A673 (cell line): ENCODE measurements around the gene ZNF599. TPM values are rescaled to one million over a fixed set of nuclear protein-coding genes. Genes with fewer than 3 reads are reported as not detected.

Experiments
- BruUV-seq: library from RNA; stranded (reverse); fragments of 400-500 nt; replicated peaks from 2 replicates; lab custom pipeline; 2021; lab: Mats Ljungman, UMichigan
- CTCF ChIA-PET: fragments of 300-600 bp; sonication (Branson Sonifier 250); formaldehyde crosslinking; loops from one replicate; lab custom pipeline; 2022; ENCODE audit warnings: antibody characterized with exemption; lab: Charles Lee
- POLR2A ChIA-PET: fragments of 300-600 bp; sonication (Branson Sonifier 250); formaldehyde crosslinking; loops from one replicate; lab custom pipeline; 2022; ENCODE audit warnings: antibody characterized with exemption; ENCODE audit not compliant: low non-redundant PET; lab: Charles Lee
- DNase-seq: peaks from one replicate; pipeline ENCODE4 v3.0.0-alpha.2; 2015; ENCODE audit warnings: low spot score
- H3K27ac ChIP-seq: fragments of 200-600 bp; sonication (generic); 2 replicates; pipeline ENCODE4 v1.5.1; 2016; ENCODE audit warnings: mixed run types, low read depth, mild to moderate bottlenecking, mixed read lengths, antibody characterized with exemption, low read length; ENCODE audit not compliant: poor library complexity, severe bottlenecking
- H3K27me3 ChIP-seq: fragments of 200-600 bp; sonication (generic); replicated peaks from 2 replicates; pipeline ENCODE4 v1.6.1; 2017; ENCODE audit warnings: mixed run types, low read depth, mild to moderate bottlenecking, mixed read lengths, antibody characterized with exemption, low read length; ENCODE audit not compliant: insufficient read depth, poor library complexity
- H3K36me3 ChIP-seq: fragments of 200-600 bp; sonication (generic); 2 replicates; pipeline ENCODE4 v1.6.1; 2016; ENCODE audit warnings: mixed run types, mild to moderate bottlenecking, mixed read lengths, antibody characterized with exemption, low read length; ENCODE audit not compliant: insufficient read depth, poor library complexity, severe bottlenecking
- H3K4me1 ChIP-seq: fragments of 200-600 bp; sonication (generic); 2 replicates; pipeline ENCODE4 v1.6.1; 2017; ENCODE audit warnings: mixed run types, mild to moderate bottlenecking, mixed read lengths, antibody characterized with exemption, low read length; ENCODE audit not compliant: insufficient read depth, poor library complexity, severe bottlenecking
- H3K4me3 ChIP-seq: fragments of 200-600 bp; sonication (generic); 2 replicates; pipeline ENCODE4 v1.5.1; 2016; ENCODE audit warnings: low read depth, mixed run types, mild to moderate bottlenecking, mixed read lengths, low read length; ENCODE audit not compliant: poor library complexity, severe bottlenecking
- H3K9me3 ChIP-seq: fragments of 200-600 bp; sonication (generic); 2 replicates; pipeline ENCODE4 v1.6.1; 2016; ENCODE audit warnings: mixed run types, low read depth, mild to moderate bottlenecking, mixed read lengths, antibody characterized with exemption, low read length; ENCODE audit not compliant: poor library complexity, severe bottlenecking
- CTCF ChIP-seq: fragments of 300-800, 200-600 bp; sonication (generic); conservative IDR thresholded peaks from 2 replicates; pipeline ENCODE4 v1.5.1; 2017; ENCODE audit warnings: low read depth, mild to moderate bottlenecking, antibody characterized with exemption, low read length, moderate library complexity, mixed read lengths
- EZH2 ChIP-seq: fragments of 200-600 bp; sonication (generic); IDR thresholded peaks from 2 replicates; pipeline ENCODE4 v1.6.1; 2017; ENCODE audit warnings: borderline replicate concordance, low read depth, mild to moderate bottlenecking, mixed read lengths, antibody characterized with exemption, low read length; ENCODE audit not compliant: poor library complexity, severe bottlenecking
- intact Hi-C: fragments of 100-400 bp; cut with micrococcal nuclease; formaldehyde crosslinking; loops from one replicate; pipeline ENCODE4 v1.10.0; 2022; ENCODE audit not compliant: unreplicated experiment
- total RNA-seq: library from RNA; stranded (reverse); gene quantifications from 2 replicates; pipeline ENCODE4 v1.2.3, GENCODE V29; 2021

Gene ZNF599
- total RNA-seq, 1 experiment from 2014 or later: 6.0 TPM

- peaks cover 4% of the 10 kb centered on the region for H3K9me3 ChIP-seq
- no peak for TF ChIP-seq EZH2
- TF ChIP-seq CTCF: no peak
- no peaks in the 10 kb centered on the region for H3K36me3 ChIP-seq
- BruUV-seq: no TSS peak
- intact Hi-C loops: no loop called here
- POLR2A ChIA-PET: interaction anchor here (0.6 kb wide), 1 partner anchor 368 kb away, joined by 3 read pairs; no protein-coding TSS in a partner anchor
- no peak overlapping the region for H3K27ac ChIP-seq
- H3K4me3 ChIP-seq: no peak overlapping the region
- no peaks in the 10 kb centered on the region for H3K4me1 ChIP-seq
- H3K27me3 ChIP-seq: no peaks in the 10 kb centered on the region
- peak; percentile 1 for DNase-seq
- CTCF ChIA-PET: no interaction called here
Observed at GRCh38 chr19:34767951-34768350, 5.1 kb downstream of the ZNF599 start.

GRCh38 chr19:34766386-34766785 lies 6.6 kb downstream of the ZNF599 start:
- no TSS peak for BruUV-seq
- H3K4me3 ChIP-seq: no peak overlapping the region
- H3K27ac ChIP-seq: no peak overlapping the region
- no peaks in the 10 kb centered on the region for H3K36me3 ChIP-seq
- no peak for DNase-seq
- ChIA-PET POLR2A (interaction anchor here (0.5 kb wide), 1 partner anchor 263 kb away, joined by 3 read pairs; no protein-coding TSS in a partner anchor), CTCF (no interaction called here)
- TF ChIP-seq EZH2: no peak
- TF ChIP-seq CTCF: no peak
- intact Hi-C loops: no loop called here
- peaks cover 20% of the 10 kb centered on the region for H3K9me3 ChIP-seq
- no peaks in the 10 kb centered on the region for H3K4me1 ChIP-seq
- H3K27me3 ChIP-seq: no peaks in the 10 kb centered on the region

- ChIA-PET POLR2A (no interaction called here), CTCF (interaction anchor here (0.6 kb wide), 1 partner anchor 9 kb away, joined by 5 read pairs; no protein-coding TSS in a partner anchor)
- intact Hi-C loops: no loop called here
- peaks cover 77% of the 10 kb centered on the region for H3K9me3 ChIP-seq
- no peak overlapping the region for H3K4me3 ChIP-seq
- no peak for TF ChIP-seq CTCF
- no peak for TF ChIP-seq EZH2
- H3K4me1 ChIP-seq: no peaks in the 10 kb centered on the region
- DNase-seq: no peak
- H3K27me3 ChIP-seq: no peaks in the 10 kb centered on the region
- H3K27ac ChIP-seq: no peak overlapping the region
- H3K36me3 ChIP-seq: no peaks in the 10 kb centered on the region
- BruUV-seq: no TSS peak
Observed at GRCh38 chr19:34759218-34759917, 13.6 kb downstream of the ZNF599 start.
